ENCODE results near the gene KCNQ1.

KCNQ1 gene

DNA sequence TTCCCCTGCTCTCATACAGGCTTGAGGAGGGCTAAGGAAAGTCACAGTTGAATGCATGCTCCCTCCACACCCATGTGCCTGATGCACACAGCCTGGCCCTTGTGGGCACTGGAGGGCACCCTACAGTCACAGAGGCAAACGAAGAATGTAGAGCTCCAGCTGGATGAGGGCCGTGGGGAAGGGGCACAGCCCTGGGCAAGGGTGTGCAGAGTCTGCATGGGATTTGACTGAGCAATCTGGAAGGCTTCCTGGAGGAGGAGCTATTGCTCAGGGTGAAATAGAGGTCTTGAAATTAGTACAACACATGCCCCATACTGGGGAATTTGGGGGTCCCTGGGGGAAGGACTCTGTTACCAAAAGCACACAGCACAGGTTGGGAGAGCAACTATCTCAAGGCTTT lies 64.0 kb downstream of the KCNQ1 start:
- no peak overlapping the region for H3K27ac ChIP-seq
- TF ChIP-seq CTCF (conservative IDR thresholded peaks at IDR 0.05): no peak

GRCh38 chr11:2509481-2510001 lies 64.7 kb downstream of the KCNQ1 start:
- no peak for TF ChIP-seq CTCF (conservative IDR thresholded peaks at IDR 0.05)
- no peak overlapping the region for H3K27ac ChIP-seq

DNA sequence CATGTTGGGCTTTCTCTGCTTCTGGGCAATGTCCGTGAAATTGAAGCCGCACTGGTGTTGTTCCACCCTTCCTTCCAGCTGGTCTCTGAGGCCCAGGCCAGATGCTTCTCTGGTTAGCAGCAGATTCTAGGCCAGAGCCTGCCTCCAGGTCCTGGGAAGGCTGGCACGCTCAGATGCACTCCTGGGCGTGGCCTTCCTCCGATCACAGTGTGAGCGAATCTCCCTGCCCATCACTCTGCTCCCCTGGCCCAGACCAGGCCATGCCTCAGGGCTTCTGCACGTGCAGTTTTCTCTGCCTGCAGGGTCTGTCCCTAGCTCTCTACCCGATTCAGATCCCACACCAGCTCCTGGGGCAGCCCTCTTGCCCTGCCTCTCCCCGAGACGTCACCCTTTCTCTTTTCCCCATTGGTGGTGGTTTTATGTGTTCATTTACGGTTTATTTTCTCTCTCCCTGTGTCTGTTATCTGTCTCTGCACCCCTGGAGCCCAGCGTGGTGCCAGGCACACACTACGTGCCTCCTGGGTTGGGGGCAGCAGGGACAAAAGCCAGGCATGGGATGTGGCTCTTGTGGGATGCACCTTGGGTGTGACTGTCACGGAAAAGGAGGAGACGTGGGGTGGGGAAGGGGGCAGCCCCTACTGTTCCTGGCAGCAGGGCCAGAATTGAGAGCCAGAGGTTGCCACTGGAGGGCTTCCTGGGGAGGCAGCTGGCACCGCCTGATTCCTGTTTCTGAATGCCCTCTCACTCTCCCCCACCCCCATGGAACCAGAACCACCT lies 66.0 kb downstream of the KCNQ1 start:
- no peak for TF ChIP-seq CTCF (conservative IDR thresholded peaks at IDR 0.05)
- no peak overlapping the region for H3K27ac ChIP-seq

- TF ChIP-seq CTCF (conservative IDR thresholded peaks at IDR 0.05): no peak
- no peak overlapping the region for H3K27ac ChIP-seq
Observed at GRCh38 chr11:2511421-2512369, 66.9 kb downstream of the KCNQ1 start.

- no peak for TF ChIP-seq CTCF (conservative IDR thresholded peaks at IDR 0.05)
- H3K27ac ChIP-seq: no peak overlapping the region
Observed at GRCh38 chr11:2512431-2513407, 67.9 kb downstream of the KCNQ1 start.

DNA sequence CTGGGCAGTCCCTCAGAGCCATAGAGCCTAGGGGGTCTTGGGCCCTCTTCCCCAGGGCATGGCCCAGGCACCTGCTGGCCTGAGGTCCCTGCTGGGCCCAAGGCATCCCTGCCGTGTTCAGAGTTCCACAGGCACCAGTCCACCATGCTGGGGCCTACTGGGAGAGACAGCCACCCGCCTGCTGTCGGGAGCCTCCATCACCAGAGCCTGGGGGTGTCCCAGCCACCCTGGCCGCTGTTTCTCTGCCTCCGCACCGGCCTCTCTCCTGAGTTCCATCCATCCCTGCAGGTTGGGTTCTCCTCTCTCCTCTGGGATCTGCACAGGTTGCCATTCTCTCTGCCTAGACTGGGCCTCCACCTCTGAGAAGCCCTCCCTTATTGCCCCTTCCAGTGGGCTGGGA lies 68.6 kb downstream of the KCNQ1 start:
- H3K27ac ChIP-seq: no peak overlapping the region
- no peak for TF ChIP-seq CTCF (conservative IDR thresholded peaks at IDR 0.05)

All from VCaP (cell line).